GM19452 (cell line): ENCODE data around the gene ZNF630.
"Not testable (repeated sequence)": the region's sequence is repeated elsewhere in the genome, so short reads cannot be mapped to it uniquely, and the experiment has no call there.

Experiments
- ATAC-seq: cut with Tn5 transposase; IDR thresholded peaks from one replicate; pipeline ENCODE4 v1.9.1; 2021; ENCODE audit not compliant: unreplicated experiment

ZNF630 gene

DNA sequence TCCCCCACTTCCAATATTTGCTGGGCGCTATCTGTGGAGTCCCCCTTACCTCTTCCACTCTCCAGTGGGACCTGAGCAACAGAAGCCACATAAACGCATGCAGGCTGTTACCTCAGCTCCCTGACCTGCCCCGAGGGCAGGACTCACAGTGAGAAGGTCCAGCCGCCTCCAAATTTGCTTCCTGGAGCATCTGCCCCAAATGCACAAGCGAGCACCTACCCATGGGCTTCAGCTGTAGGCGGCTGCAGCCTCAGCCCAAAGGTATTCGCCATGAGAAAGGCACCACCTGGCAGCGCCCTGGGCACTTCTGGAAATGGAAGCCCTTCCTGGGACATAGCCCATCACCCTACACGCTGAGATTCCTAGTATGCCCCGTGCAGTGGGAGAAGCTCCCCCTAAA, 41.2 kb downstream of the ZNF630 start:
- ATAC-seq = no peak

DNA sequence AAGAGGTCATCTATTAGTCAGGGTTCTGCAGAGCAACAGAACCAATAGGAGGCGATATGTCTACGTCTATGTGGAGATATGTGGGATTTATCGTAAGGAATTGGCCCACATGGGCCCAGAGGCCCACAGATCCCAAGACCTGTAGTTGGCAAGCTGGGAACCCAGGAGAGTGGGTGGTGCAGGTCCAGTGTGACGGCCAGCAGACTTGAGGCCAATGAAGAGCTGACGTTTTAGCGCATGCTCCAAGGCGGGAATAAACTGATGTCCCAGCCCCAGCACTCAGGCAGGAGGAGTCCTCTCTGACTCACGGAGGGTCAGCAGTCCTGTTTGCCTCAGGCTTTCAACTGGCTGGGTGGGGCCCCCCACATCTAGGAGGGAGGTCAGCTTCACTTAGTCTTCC, 43.3 kb downstream of the ZNF630 start:
- no peak for ATAC-seq

DNA sequence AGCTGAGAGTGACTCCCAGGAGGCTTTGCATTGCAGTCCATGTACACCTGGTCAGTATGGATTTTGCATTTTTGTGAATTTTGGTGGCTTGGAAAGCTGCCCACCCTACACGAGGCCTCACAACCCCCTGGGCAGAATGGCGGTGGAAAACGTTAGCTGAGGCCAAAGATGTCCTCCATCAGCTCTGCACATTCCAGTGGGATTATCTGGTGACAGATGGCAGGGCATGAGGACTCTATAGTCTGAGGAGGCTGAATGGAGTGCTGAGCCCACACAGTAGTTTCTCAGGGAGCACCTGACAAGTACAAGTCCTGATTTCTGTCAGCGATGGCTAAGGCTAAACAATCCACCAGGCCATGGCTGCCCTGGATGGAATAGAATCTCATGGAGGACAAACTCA, 43.9 kb downstream of the ZNF630 start:
- ATAC-seq = not testable (repeated sequence)

DNA sequence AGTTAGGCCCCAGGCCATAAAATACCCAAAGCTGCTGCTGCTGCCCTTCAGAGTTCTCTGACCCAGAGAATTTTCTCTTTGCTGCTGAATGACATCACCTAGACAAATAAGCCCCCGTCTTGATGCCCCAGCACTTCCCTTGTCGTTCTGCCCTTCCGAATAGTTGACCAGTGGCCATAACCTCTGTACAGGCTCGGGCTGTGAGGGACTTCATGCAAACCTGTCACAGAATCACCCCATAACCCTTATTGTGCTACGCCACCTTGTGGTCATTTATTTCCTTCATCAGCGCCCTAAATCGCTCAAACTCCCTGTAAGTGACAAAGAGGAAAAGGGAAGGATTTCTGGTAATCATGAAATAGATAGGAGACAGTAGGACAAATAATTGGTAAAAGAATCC, 45.9 kb downstream of the ZNF630 start:
- no peak for ATAC-seq

DNA sequence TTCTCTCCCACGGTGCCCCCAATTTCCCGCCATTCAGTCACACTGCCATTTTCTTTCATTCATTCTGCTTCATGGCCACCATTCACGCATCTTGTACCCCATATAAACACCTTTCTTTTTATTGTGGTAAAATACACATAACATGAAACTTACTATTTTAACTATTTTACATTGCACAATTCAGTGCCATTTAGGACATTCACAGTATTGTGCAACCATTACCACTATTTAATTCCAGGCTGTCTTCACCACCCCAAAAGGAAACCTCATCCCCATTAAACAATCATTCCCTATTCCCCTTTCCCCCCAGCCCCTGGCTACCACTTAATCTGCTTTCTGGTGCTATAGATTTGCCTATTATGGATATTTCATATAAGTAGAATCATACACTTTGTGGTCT, 48.7 kb downstream of the ZNF630 start:
- ATAC-seq = no peak

DNA sequence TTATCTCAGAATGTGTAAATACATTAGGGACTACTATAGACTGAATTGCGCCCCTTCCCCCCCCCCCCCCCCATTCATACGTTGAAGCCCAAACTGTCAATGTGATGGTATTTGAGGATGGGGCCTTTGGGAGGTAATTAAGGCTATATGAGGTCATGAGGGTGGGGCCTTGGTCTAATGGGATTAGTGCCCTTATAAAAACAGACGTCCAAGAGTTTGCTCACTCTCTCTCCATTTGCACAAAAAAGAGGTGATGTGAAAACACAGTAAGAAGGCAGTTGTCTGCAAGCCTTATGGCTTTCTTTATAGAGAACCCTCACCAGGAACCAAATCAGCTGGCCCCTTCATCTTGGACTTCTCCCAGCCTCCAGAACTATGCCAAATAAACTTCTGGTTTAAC, 49.3 kb downstream of the ZNF630 start:
- no peak for ATAC-seq

DNA sequence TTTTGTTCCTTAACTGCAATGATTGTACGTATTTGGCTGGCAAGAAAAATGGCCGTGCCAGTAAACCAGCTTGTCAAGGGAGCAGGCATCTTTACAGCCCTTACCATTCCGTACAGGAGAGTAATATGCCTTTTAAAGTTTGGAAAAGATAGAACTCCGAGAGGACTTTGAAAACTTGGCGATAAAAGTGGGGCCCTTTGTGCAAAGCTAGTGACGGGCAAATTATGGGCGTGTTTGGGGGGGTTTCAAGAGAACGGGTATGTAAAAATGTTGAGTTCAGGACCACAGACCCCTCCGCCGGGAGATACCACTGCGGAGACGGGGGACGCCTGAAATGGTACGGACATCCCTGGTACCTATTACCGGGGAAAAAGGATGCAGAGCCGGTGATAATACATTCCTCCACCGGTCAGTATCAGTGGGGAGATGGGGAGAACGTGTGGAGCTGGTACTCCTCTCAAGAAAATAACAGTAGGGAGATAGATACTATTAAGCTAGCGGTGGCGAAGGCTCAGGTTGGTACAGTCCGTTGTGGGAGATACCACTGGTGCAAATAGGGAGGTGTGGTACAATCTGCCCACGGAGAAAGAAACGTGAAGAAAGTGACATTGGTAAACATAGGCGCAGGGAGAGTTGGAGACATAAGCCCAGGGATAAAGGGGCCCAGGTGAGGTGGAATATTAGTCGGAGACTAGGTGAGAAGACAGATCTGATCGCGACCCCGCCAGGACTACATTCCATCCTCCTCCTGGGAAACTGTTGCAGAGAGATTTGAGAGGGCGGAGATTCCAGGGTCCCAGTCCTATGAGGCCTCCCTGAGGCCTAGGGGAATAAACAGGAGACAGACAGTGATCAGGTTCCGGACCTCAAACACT, 50.2 kb downstream of the ZNF630 start:
- ATAC-seq = peak; percentile 75

DNA sequence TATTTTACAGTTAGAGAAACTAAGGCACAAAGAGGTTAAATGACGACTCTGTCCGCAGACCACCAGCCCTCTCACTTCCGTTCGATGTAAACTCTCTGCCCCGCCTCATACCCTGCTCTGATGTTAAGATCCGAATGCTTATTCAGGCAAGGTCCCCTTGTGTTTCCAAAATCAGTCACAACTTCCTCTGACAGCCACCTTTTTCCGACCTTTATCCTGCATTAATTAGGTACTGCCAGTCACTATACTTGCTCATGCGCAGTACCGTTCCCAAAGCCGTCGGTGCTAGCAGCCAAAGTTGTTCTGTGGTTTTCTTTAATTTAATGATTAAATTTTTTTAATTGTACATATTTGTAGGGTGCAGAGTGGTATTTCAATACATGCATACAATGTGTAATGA, 51.0 kb downstream of the ZNF630 start:
- ATAC-seq = not testable (repeated sequence)

DNA sequence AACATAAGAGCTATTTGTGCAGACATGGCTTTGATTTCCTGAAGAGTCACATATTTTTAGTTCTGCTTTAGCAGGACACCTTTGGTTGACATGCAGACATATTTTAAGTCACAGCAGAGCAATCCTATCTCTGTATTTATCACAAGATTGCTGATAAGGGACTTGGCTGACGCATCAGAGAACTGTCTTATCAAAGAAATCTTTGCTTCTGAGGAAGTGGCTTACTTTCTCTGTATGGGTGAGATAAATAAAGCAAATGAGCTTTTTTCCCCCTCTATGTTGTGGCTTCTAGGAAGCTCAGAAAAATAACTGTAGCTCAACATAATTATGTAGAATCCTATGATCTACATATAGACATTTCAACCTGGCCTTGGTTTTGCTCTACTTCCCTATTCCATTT, 51.5 kb downstream of the ZNF630 start:
- not testable (repeated sequence) for ATAC-seq

DNA sequence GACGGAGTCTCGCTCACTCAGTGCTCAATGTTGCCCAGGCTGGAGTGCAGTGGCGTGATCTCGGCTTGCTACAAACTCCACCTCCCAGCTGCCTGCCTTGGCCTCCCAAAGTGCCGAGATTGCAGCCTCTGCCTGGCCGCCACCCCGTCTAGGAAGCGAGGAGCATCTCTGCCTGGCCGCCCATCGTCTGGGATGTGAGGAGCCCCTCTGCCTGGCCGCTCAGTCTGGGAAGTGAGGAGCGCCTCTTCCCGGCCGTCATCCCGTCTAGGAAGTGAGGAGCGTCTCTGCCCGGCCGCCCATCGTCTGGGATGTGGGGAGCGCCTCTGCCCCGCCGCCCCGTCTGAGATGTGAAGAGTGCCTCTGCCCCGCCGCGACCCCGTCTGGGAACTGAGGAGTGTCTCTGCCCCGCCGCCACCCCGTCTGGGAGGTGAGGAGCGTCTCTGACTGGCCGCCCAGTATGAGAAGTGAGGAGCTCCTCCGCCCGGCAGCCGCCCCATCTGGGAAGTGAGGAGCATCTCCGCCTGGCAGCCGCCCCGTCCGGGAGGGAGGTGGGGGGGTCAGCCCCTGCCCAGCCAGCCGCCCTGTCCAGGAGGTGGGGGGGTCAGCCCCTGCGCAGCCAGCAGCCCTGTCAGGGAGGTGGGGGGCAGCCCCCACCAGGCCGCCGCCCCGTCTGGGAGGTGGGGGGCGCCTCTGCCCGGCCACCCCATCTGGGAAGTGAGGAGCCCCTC, 54.7 kb downstream of the ZNF630 start:
- ATAC-seq = not testable (repeated sequence)

DNA sequence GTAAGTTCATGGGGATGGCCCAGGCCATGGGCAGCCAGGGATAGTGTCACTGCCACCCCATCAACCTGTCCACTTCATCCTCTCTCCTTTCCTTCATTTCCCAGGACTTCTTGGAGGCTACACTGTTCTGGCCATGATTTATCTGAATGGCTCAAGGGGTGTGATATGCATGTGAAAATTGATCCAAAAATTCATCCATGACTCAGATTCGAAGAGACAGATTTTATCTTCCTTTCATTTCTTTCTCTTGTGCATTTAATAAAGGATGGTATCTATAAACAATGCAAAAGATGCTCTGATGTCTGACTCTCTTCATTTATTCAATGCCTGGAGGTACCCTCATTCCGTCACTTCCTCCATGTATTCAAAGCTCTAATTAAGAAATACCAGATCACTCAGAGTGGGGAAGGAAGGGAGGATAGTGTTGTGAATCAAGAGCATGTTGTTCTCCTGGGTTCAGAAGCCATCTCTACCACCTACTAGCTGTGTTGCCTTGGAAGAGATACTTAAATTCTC, 61.9 kb downstream of the ZNF630 start:
- ATAC-seq = not testable (repeated sequence)
